GDM1 (cell line): ENCODE measurements around the gene TYMS.

Source experiments
- DNase-seq: peaks from one replicate; lab custom pipeline; 2025; lab: John Stamatoyannopoulos, UW

Gene TYMS

GRCh38 chr18:657311-658000, at the start of gene TYMS:
TYMS (plus strand) TSS chr18:657653; CDS start chr18:657743, 90 bp downstream.
- peak; percentile 80 for DNase-seq

DNA sequence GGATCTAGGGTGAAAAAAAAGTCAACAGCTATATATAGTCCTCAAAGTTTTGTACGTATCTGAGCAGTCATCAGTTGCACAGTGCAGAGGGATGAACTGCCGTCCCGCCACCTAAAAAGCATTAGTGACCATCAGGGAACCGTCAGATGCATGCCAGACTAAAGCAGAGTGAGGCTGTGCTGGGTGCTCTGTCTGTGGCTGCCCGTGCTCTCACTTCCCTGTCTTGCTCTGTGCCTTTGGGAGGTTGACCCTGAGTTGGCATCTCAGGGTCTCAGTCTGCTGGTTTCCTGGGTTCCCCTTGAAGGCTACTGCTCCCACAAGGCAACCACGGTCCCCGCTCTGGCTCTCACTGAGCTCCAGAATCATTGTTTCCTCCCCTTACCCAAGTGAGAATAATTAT, 49.5 kb upstream of the TYMS start:
- DNase-seq, result no peak

GRCh38 chr18:610214-610928, 47.1 kb upstream of the TYMS start:
- no peak for DNase-seq

GRCh38 chr18:612156-612555, 45.3 kb upstream of the TYMS start:
- no peak for DNase-seq

DNA sequence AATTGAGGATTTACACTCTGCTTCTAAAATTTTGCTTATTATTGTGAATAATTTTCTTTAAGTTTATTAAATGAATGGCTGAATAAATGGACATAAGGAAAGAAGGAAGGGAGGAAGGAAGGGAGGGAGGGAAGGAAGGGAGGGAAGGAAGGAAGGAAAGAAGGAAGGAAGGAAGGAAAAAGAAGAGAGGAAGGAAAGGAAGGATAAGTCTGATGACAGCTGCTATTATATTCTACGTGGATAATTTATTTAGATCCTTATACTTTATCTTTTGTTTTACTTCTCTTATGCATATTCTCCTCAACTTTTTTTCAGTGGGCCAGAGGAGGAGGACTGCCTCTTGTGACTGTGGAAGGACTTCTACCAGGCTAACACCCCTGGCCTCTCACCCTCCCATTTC, 43.3 kb upstream of the TYMS start:
- DNase-seq, result no peak

GRCh38 chr18:615092-615521, 42.3 kb upstream of the TYMS start:
- DNase-seq, result no peak

DNA sequence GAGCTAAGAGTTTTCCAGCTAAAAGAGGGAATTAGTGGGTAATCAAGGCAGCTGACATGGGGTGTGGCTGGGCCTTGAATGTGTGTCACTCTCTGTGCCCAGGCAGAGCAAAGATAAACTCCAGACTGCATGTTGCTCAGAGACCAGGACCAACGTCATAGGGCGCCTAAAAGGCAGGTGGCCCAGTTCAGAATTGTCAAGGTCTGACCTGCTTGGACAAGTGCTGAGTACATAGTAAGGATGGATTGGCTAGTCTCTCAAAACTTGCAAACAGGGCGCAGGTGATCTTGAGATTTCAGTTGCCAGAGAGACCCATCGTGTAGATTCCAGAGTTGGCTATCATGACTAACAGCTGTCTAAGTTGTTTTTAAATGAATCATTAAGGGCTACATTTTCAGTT, 41.7 kb upstream of the TYMS start:
- DNase-seq, result no peak

DNA sequence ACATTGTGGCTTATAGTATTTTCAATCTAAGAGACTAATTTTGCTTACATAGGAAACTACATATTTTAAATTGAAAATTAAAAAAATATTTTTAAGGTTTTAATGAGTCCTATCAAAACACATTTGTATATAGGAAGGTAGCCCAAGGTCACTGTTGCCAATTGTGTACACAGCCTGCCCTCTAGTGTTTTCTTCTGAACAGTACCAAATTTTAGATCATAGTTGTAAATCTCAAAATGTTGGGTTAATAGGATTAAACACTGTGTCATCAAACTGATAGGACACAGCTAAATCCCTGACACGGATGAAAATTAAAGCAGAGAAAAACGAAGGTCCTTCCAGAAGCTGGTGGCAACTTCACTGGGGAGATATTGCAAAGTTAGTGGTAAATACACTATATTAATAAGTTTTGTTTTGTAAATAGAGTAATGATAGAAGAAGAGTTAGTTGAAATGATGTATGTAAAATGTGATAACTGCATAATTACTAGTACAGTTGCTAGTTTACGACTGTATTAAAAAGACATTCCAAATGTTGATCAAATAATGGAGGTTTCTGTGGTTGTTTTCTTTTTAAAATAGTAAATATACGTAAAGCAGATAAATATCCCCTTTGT, 41.0 kb upstream of the TYMS start:
- peak; percentile 21 for DNase-seq

DNA sequence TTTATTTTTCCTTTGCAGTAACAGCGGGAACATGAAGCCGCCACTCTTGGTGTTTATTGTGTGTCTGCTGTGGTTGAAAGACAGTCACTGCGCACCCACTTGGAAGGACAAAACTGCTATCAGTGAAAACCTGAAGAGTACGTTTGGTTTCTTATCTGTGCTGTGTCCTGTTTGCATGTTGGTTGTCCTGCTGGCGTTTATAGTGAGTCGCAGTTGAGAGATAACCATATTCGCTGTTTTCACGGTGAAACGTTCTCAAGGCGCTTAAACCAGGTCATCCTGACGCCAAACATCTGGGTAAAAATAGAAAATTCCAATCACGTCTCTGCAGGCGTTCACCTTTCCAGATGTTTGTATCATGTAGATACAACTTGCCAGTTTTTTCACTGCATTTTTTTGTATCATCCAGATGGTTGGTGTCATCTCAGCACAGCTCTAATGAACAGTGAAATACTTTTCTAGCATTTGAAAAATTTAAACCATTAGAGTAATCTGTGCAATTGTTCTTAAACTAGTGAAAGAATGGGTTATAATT, 39.4 kb upstream of the TYMS start:
- no peak for DNase-seq

DNA sequence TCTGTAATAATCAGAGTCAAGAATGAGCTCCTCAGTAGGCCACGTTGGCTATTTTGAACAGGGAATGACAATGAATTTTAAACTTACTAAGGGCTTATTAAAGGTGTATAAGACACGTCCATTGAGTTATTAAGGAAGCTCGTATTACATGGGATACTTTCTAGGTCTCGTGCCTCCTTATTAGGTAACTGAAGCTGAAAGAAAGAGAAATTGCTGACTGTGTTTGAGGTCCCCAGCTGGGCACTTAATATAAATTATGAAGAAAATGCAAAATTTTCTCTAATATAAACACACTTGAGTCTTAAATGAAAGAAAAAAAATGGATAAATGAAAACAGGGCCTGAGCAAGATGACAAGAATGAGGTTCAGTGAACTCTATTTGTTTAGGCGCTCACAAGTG, 38.8 kb upstream of the TYMS start:
- DNase-seq, result no peak

DNA sequence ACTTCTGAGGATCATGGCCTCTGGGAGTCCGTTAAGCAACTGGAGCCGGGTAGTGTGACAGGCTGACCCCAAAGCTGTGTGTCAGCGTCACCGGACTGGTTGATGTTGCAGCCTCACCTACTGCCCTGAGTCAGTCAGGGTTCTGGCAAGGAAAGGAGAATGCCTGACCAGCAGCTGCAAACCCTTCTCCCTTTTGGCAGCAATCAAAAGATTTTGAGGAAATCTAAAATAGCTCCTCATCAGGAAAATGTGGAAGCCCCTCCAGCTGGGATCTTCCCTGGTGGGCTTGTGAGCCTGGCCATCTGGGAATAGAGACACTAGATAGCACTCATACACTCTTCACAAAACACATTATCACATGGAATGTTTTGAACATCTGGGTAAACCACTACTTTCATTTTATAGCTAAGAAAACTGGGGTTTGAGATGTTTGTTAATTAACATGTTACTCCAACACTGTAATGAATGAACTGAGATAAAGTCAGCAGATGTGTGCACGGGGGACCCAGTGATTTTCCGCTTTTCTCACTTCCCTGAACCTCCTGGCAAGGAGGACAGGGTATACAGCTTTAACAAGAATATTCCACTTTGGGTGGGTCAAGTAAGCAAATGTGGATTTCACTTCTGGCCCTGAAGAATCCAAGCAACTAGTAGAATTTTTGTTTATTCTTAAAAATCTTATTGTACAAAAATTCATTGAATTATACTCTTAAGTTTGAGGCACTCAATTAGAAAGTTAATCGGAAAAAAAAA, 36.0 kb upstream of the TYMS start:
- DNase-seq, result no peak

- DNase-seq, result no peak
These were observed 35.2 kb upstream of the TYMS start for GRCh38 chr18:622289-622688.

GRCh38 chr18:623761-624620, 33.5 kb upstream of the TYMS start:
- DNase-seq, result no peak

DNA sequence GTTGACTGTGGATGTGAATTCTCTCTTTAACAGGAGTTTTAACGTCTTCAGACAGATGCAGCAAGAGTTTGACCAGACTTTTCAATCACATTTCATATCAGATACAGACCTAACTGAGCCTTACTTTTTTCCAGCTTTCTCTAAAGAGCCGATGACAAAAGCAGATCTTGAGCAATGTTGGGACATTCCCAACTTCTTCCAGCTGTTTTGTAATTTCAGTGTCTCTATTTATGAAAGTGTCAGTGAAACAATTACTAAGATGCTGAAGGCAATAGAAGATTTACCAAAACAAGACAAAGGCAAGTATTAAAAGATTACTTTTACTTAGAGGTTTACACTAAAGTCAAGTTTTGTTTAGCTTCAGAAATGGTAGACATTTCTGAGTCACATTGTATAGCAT, 30.2 kb upstream of the TYMS start:
- DNase-seq, result no peak

DNA sequence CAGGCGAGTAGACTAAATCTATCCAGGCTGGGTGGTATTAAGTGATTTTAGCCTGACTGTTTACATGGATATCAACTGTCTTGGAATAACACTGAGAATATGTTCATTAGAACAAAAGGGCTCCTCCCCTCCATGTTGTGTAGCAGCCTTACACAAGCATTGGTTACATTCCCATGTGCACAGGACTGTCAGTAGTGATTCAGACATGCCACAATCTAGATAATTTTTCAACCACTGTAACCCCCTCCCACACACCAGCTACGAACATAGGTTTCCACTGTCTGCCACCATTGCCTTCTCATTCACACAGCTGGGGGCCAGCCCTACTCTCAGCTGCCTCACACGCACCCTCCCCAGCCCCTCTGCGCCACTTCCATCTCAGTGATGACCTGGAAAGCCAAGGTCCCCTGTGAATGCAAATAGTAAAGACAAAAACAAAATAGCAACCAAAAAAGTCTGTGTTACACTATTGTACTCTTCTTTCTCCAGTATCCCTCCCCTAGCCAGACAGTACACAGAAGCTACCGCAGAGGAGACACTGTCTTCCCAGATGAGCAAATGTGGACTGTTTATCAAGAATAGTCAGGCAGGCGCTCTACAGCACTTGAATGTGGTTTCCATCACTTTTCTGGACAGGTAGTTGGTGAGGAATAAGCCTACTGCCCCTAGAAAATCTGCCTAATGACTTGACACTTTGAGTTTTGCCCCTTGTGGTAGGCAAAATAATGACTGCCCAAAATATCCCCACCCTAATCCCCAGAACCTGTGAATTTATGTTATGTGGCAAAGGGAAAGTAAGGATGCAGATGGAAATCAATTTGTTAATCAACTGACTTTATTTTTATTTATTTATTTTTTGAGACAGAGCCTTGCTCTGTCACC, 27.9 kb upstream of the TYMS start:
- DNase-seq, result no peak

DNA sequence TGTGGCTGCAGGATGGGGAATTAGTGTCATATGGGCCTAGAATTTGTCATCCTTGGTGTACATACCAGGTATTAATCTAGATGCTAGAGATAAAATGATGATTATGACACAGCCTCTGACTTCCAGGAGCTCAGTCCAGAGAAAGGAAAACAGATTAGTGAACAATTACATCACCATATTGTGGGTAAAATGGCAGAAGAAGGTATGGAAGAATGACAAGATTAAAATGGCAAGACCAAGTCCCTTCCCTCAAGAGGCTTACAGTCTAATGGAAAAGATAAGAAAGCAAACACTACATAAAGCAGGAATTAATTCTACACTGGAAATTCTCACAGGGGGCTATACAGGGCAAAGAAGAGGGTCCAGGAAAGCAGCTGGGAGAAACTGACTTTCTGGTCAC, 25.9 kb upstream of the TYMS start:
- no peak for DNase-seq

GRCh38 chr18:634551-635045, 22.9 kb upstream of the TYMS start:
- DNase-seq, result no peak

DNA sequence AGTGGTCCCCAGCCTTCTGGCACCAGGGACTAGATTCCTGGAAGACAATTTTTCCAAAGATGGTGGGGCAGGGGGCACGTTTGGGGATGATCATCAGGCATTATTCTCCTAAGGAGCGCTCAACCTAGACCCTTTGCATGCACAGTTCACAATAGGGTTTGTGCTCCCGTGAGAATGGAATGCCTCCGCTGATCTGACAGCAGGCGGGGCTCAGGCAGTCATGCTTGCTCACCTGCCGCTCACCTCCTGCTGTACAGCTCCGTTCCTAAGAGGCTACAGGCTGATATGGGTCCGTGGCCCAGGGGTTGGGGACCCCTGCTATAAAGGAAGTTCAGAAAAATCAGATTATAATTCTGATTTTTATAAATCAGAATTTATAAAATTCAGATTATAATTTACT, 22.3 kb upstream of the TYMS start:
- no peak for DNase-seq

GRCh38 chr18:641224-641623, 16.2 kb upstream of the TYMS start:
- no peak for DNase-seq

- DNase-seq, result no peak
These were observed 13.0 kb upstream of the TYMS start for GRCh38 chr18:644395-645004.
